GM19238 (cell line): Measurements from ENCODE around the gene MLPH.
A peak's percentile ranks its signal among the peaks of the same experiment; 100 is the strongest.

Source experiments
- DNase-seq: peaks from one replicate; pipeline ENCODE4 v3.0.0; 2011; ENCODE audit warnings: low spot score; ENCODE audit not compliant: insufficient read length

MLPH gene

DNA sequence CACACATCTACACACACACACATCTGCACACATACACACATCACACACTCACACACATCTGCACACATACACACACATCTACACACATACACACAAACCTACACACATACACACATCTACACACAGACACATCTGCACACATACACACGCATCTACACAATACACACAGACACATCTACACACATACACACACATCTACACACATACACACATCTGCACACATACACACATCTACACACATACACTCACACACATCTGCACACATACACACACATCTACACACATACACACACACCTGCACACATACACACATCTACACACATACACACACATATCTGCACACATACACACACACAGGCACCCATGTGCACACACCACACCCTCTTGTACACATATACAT lies 78.9 kb downstream of the MLPH start:
- no peak for DNase-seq

DNA sequence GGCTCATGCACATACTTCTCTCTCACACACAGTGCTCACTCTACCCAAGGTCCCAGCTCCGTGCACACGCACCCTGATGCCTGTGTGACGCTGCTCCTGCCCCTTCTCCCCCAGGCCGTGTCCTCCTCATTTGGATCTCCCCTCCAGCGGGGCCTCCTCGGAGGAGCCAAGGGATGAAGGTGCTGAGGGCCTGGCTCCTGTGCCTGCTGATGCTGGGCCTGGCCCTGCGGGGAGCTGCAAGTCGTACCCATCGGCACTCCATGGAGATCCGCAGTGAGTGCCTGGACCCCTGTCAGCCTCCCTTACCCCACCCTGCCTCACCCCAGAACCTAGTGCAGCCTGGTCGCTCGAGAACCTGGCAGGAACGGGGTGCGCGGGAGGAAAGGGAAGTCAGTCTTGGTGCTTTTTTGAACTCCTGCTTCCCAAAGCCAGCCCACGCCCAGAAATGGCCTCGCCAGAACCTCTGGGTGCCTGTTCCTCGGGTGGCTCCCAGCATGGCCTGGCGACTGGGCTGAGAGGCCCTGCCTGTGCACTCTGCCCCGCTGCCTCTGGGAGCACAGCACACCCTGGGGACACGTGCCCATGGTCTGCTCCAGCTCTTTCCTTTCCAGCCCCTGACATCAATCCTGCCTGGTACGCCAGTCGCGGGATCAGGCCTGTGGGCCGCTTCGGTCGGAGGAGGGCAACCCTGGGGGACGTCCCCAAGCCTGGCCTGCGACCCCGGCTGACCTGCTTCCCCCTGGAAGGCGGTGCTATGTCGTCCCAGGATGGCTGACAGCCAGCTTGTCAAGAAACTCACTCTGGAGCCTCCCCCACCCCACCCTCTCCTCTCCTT lies 79.6 kb downstream of the MLPH start, which contains the start of gene PRLH:
Gene PRLH (plus strand): TSS at position 174 of the 835 bp plus-strand sequence. CDS start 0 bp downstream, at position 174.
- no peak for DNase-seq

- DNase-seq = no peak
Observed at GRCh38 chr2:237567276-237568029, 80.4 kb downstream of the MLPH start.

DNA sequence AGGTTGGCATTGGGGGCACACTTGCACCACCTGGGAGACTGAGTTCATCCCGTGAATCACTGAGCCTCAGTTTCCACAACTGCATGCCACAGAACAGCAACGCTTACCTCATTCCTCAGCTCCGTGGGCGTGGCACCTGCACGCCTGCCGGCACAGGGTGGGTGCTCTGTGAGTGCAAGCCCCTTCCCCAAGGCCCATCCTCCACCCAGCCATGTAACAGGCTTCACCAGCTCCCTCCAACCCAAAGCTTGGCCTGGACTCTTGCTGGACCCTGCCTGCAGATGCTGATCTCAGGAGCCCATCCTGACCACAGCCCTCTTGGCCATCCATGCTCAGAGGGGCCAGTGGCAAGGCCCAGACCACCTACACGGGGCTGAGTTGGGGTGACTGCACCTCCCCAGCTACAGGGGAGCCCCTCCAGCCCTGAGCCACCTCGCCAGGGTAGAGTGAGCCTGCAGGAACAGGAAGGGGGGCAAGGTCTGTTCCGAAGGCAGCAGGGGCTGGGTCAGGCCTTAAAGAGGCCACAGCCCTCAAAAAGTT lies 81.1 kb downstream of the MLPH start:
- DNase-seq = no peak

DNA sequence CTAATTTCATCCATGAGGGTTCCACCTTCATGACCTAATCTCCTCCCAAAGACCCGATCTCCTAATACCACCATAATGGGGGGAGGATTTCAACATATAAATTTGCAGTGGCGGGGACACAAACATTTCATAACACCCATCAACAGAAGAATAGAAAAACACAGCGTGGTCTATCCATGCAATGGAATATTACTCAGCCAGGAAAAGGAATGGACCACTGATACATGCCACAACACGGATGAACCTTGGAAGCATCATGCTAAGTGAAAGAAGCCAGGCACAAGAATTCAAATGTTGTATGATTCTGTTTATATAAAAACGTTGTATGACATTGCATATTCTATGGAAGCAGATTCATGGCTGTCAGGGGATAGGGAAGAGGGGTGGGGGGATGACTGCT lies 82.0 kb downstream of the MLPH start:
- no peak for DNase-seq

GRCh38 chr2:237569896-237570295 lies 82.8 kb downstream of the MLPH start:
- no peak for DNase-seq

GRCh38 chr2:237570776-237571335 lies 83.8 kb downstream of the MLPH start:
- DNase-seq = no peak

DNA sequence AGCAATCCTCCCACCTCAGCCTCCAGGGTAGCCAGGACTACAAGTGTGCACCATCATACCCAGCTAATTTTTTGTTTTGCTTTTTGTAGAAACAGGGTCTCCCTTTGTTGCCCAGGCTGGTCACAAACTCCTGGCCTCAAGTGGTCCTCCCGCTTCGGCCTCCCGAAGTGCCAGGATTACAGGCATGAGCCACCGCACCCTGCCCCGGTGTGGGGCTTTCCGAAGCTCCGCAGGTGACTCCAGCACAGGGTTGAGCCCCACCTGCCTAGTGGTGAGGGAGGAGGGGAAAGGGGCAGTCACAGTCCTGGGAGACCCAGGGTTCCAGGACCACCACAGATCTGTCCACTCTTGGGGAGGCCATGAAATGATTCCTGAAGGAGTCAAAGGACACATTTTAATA lies 84.5 kb downstream of the MLPH start:
- no peak for DNase-seq

DNA sequence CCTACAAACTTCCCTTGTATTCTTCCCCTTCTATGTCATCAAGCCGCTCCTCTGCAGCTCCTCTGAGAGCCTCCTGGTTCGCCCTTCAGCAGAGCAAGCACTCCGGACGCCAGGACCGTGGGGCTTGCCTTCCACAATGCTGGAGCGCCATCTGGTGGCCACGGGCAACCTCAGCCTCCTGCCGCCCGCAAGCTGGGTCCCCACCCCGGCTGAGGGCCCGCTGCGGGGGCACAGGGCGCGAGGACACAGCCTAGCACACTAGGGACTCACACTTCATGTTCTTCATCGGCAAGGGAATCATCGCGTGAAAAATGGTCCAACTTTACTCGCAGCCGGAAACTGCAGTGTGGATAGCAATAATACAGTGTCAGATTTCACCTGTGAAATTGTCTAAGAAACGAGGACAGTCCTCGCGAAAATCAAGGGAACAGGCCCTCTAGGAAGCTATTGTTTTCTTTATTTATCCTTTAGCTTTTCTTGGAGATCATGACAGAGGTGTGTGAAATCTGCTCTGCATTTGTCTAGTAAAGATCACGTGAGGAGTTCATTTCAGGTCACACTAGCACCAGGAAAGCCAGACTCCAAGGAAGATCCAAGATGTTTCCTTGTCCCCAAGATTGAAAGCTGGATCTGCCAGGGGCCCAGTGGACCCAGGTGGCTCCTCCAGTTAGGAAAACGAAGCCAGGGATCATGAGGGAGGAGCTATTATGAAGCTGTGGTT lies 85.1 kb downstream of the MLPH start:
- peak; percentile 98 for DNase-seq

- DNase-seq = no peak
Observed at GRCh38 chr2:237572742-237573101, 85.7 kb downstream of the MLPH start.

GRCh38 chr2:237573721-237574415 lies 86.8 kb downstream of the MLPH start:
- DNase-seq = no peak

DNA sequence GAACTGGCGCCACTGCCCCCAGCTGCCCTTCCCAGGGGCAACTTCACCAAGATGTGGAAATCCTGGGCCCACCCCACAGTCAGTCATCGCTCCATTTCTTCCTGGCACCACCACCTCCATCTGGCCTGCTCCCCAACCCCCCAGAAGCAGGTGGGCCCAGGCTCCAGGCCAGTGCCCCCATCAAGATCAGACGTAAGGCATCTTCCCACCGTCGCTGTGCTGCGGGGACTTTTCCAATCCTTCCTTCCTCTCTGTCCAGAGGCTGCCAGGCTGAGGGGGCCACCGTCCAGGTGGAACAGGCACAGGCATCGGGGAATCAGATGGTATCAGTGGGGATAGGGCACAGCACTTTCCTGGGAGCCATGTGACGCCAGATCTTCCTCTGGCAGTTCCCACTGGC lies 87.4 kb downstream of the MLPH start:
- no peak for DNase-seq

DNA sequence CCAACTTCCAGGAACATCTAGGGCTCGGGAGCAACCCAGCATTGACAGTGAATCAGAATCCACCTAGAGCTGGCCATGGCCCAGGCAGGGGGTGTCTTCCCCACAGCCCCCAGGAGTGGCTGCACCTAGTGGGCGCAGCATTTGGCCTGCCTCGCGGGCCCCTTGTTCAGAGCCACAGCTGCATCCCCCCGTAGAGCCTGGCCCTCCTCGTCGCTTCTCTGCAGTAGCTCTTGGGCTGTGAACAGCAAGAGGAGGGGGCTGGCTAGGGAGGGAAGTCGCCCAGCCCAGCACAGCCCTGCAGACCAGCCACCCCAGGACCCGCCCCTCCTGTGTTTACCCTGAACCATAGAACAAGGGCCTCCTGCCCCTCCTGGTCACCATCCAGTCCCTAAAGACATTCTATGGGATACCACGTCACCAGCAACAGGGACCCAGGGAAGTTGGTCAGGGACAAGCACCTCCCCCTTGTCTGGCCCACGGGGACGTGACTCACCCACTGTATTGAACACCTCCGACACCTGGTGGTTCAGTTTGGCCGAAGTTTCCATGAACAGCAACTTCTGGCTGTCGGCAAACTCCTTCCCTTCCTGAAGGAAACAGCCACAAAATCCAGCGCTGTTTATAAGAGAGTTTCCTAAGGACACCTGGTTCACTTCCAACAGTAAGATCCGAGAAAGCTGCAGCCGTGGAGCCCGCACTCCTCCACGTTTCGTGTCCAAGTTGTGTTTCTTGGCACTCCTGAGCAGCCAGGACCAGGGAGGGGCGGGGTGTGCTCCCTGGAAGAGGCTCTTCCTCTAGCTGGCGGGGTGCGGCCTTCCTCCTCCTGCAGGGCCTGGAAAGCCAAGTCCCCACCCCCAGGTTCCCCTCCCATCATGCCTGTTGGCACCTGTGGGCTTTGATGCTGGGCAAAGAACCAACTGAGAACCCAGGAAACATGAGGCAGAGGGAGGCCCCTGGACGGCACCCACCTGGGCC lies 88.1 kb downstream of the MLPH start:
- no peak for DNase-seq

- no peak for DNase-seq
Observed at GRCh38 chr2:237575869-237576862, 89.1 kb downstream of the MLPH start.

- no peak for DNase-seq
Observed at GRCh38 chr2:237576974-237577373, 89.9 kb downstream of the MLPH start.

DNA sequence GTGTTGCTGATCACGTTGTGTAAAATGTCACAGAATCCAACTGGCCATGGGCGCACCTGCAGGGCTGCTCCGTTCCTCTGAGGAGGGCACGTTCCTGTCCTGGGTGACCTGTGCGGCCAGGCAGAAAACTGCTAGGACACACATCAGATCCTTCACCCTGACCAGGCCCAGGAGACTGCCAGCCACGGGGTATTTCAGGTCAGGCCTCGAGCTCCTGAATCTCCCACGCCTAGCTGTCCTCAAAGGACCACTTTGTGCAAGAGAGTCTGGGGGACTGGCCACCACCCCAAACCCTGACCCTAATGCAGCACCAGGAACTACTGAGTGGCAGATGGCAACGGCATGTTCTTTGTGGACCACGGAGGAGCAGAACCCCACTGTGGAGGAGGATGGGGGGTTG lies 90.4 kb downstream of the MLPH start:
- no peak for DNase-seq

DNA sequence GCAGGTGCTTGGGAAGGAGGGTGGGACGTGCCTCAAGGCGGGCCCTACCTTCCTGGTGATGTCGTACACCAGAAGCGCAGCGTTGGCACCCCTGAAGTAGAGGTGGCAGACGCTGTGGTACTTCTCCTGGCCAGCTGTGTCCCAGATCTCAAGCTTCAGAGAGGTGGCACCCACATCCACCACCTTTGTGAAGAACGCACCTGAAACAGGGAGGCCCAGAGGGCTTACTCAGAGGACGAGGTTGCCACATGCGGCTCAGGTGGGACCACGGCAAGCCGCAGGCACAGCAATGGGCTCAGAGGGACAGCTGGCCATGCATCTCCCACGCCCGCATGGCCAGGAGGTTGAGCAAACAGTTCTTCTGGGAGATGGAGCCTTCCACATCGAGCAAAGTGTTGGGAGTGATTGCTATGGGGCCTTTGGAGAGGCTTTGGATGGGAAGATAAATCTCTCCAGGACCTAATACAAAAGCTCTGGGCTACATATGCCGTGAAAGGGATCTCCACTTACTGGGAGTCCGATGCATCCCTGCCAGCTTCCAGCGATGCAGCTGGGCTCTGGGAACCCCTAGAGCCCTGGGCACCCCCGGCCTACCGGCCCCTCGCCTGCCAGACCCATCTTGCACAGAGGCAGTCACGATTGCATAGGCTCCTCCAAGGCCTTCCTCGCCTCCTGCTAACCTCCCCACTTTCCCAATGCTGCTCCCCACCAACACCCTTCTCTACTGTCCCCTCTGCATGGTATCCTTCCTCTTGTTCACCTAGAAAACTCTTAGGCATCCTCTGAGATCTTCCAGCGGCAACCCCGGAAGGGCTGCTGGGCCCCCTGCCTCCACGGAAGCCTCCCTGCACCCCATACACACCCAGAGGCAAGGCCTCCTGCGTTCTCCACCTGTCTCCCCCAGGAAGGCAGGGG lies 91.2 kb downstream of the MLPH start:
- no peak for DNase-seq
